Measurements from ENCODE around the gene RASA4B.
A peak's percentile ranks its signal among the peaks of the same experiment; 100 is the strongest.
"Not testable (repeated sequence)": the region's sequence is repeated elsewhere in the genome, so short reads cannot be mapped to it uniquely, and the experiment has no call there.

The RASA4B gene

GRCh38 chr7:102517550-102518147, at the start of gene RASA4B:
TSS of gene RASA4B (minus strand) at chr7:102517777. CDS start at chr7:102517710, 67 bp downstream.
- DNase-seq (ENCODE audit: low read depth); H3K4me3 ChIP-seq (ENCODE audit: low read length): not testable (repeated sequence)

- DNase-seq (ENCODE audit: low read depth); H3K4me3 ChIP-seq (ENCODE audit: low read length): not testable (repeated sequence)
These were observed 33.3 kb upstream of the RASA4B start, which contains the start of gene SPDYE2 for GRCh38 chr7:102550808-102551422. TSS of gene SPDYE2 (plus strand) at chr7:102551226. CDS start at chr7:102553256, 2,030 bp downstream.

- not testable (repeated sequence) for DNase-seq (ENCODE audit: low read depth); H3K4me3 ChIP-seq (ENCODE audit: low read length)
These were observed 28.8 kb upstream of the RASA4B start for GRCh38 chr7:102546353-102546752.

GRCh38 chr7:102545288-102545687, 27.7 kb upstream of the RASA4B start:
- DNase-seq (ENCODE audit: low read depth); H3K4me3 ChIP-seq (ENCODE audit: low read length): not testable (repeated sequence)

- not testable (repeated sequence) for H3K4me3 ChIP-seq (ENCODE audit: low read length); DNase-seq (ENCODE audit: low read depth)
These were observed 26.8 kb upstream of the RASA4B start for GRCh38 chr7:102544372-102544771.

GRCh38 chr7:102543596-102543995, 26.0 kb upstream of the RASA4B start, which contains the start of gene UPK3BL2:
TSS of gene UPK3BL2 (minus strand) at chr7:102543696. CDS start at chr7:102543636, 60 bp downstream.
- H3K4me3 ChIP-seq (ENCODE audit: low read length) = peak within 1 kb of the TSS; percentile 29
- DNase-seq (ENCODE audit: low read depth) = not testable (repeated sequence)

- not testable (repeated sequence) for DNase-seq (ENCODE audit: low read depth)
These were observed 25.2 kb upstream of the RASA4B start for GRCh38 chr7:102542771-102543170.

GRCh38 chr7:102542083-102542482, 24.5 kb upstream of the RASA4B start:
- peak overlapping the region; percentile 24 for H3K4me3 ChIP-seq (ENCODE audit: low read length)
- DNase-seq (ENCODE audit: low read depth) = not testable (repeated sequence)

More at GRCh38 chr7:102542771-102543170, 25.2 kb upstream of the RASA4B start:
- peak overlapping the region; percentile 29 for H3K4me3 ChIP-seq (ENCODE audit: low read length)

- not testable (repeated sequence) for DNase-seq (ENCODE audit: low read depth); H3K4me3 ChIP-seq (ENCODE audit: low read length)
These were observed 23.0 kb upstream of the RASA4B start for GRCh38 chr7:102540604-102541003.

GRCh38 chr7:102535062-102535615, 17.6 kb upstream of the RASA4B start:
- DNase-seq (ENCODE audit: low read depth) = peak; percentile 0
- not testable (repeated sequence) for H3K4me3 ChIP-seq (ENCODE audit: low read length)

- DNase-seq (ENCODE audit: low read depth) = not testable (repeated sequence)
These were observed 14.6 kb upstream of the RASA4B start for GRCh38 chr7:102532127-102532526.

GRCh38 chr7:102531583-102531982, 14.0 kb upstream of the RASA4B start:
- H3K4me3 ChIP-seq (ENCODE audit: low read length); DNase-seq (ENCODE audit: low read depth): not testable (repeated sequence)

More at GRCh38 chr7:102532127-102532526, 14.6 kb upstream of the RASA4B start:
- not testable (repeated sequence) for H3K4me3 ChIP-seq (ENCODE audit: low read length)

- DNase-seq (ENCODE audit: low read depth) = not testable (repeated sequence)
These were observed 10.5 kb upstream of the RASA4B start for GRCh38 chr7:102527822-102528793.

GRCh38 chr7:102527182-102527581, 9.6 kb upstream of the RASA4B start:
- DNase-seq (ENCODE audit: low read depth); H3K4me3 ChIP-seq (ENCODE audit: low read length): not testable (repeated sequence)

More at GRCh38 chr7:102527822-102528793, 10.5 kb upstream of the RASA4B start:
- not testable (repeated sequence) for H3K4me3 ChIP-seq (ENCODE audit: low read length)

GRCh38 chr7:102524803-102525202, 7.2 kb upstream of the RASA4B start:
- H3K4me3 ChIP-seq (ENCODE audit: low read length); DNase-seq (ENCODE audit: low read depth): not testable (repeated sequence)

GRCh38 chr7:102520797-102521196, 3.2 kb upstream of the RASA4B start:
- not testable (repeated sequence) for H3K4me3 ChIP-seq (ENCODE audit: low read length); DNase-seq (ENCODE audit: low read depth)

- H3K4me3 ChIP-seq (ENCODE audit: low read length); DNase-seq (ENCODE audit: low read depth): not testable (repeated sequence)
These were observed 626 bp downstream of the RASA4B start for GRCh38 chr7:102516951-102517350.

GRCh38 chr7:102515889-102516288, 1.7 kb downstream of the RASA4B start:
- not testable (repeated sequence) for DNase-seq (ENCODE audit: low read depth); H3K4me3 ChIP-seq (ENCODE audit: low read length)
